PC-3 (cell line): ENCODE results near the gene VPS51. TPM values are rescaled to one million over a fixed set of nuclear protein-coding genes. Genes with fewer than 3 reads are reported as not detected.

Experiments
- ATAC-seq: fragments of 200-7000 bp; cut with Tn5 transposase; 2 replicates; pipeline ENCODE4 v1.9.1; 2020; ENCODE audit warnings: mild to moderate bottlenecking, moderate library complexity
- BruUV-seq: library from RNA; stranded (reverse); fragments of 400-500 nt; replicated peaks from 2 replicates; lab custom pipeline; 2021; lab: Mats Ljungman, UMichigan
- CTCF ChIA-PET: fragments of 300-600 bp; sonication (Branson Sonifier 250); formaldehyde crosslinking; loops from one replicate; lab custom pipeline; 2022; ENCODE audit warnings: antibody characterized with exemption; lab: Charles Lee
- POLR2A ChIA-PET: fragments of 300-600 bp; sonication (Branson Sonifier 250); formaldehyde crosslinking; loops from one replicate; lab custom pipeline; 2022; ENCODE audit warnings: antibody characterized with exemption; ENCODE audit not compliant: unreplicated experiment; lab: Charles Lee
- DNase-seq: peaks from one replicate; pipeline ENCODE4 v3.0.0-alpha.2; 2015
- H2AFZ ChIP-seq: fragments of 300-600 bp; sonication (generic); 2 replicates; pipeline ENCODE4 v1.6.0; 2016; ENCODE audit warnings: antibody characterized with exemption, low read length
- H3F3A ChIP-seq: fragments of 300-600 bp; sonication (generic); one replicate; pipeline ENCODE4 v1.6.0; 2017; ENCODE audit warnings: antibody characterized with exemption, low read length, control low read depth, mild to moderate bottlenecking; ENCODE audit not compliant: unreplicated experiment
- H3K27ac ChIP-seq: fragments of 300-600 bp; sonication (generic); 2 replicates; pipeline ENCODE4 v1.5.1; 2016; ENCODE audit warnings: mild to moderate bottlenecking, low read length
- H3K27me3 ChIP-seq: fragments of 300-600 bp; sonication (generic); 2 replicates; pipeline ENCODE4 v1.6.1; 2016; ENCODE audit warnings: low read length, mixed read lengths
- H3K36me3 ChIP-seq: fragments of 300-600 bp; sonication (generic); 2 replicates; pipeline ENCODE4 v1.6.1; 2016; ENCODE audit warnings: low read depth, mixed run types, low read length, mixed read lengths
- H3K4me1 ChIP-seq: fragments of 300-600 bp; sonication (generic); 2 replicates; pipeline ENCODE4 v1.5.1; 2016; ENCODE audit warnings: low read length; ENCODE audit not compliant: insufficient read depth
- H3K4me2 ChIP-seq: fragments of 300-600 bp; sonication (generic); 2 replicates; pipeline ENCODE4 v1.6.0; 2016; ENCODE audit warnings: low read length
- H3K4me3 ChIP-seq: fragments of 300-600 bp; sonication (generic); 2 replicates; pipeline ENCODE4 v1.5.1; 2016; ENCODE audit warnings: mild to moderate bottlenecking, low read length, mixed read lengths
- H3K79me2 ChIP-seq: fragments of 300-600 bp; sonication (generic); 2 replicates; pipeline ENCODE4 v1.6.1; 2017; ENCODE audit warnings: low read length, mixed read lengths
- H3K9ac ChIP-seq: fragments of 300-600 bp; sonication (generic); 2 replicates; pipeline ENCODE4 v1.6.0; 2016; ENCODE audit warnings: mild to moderate bottlenecking, low read length
- H3K9me2 ChIP-seq: fragments of 300-600 bp; sonication (generic); replicated peaks from 2 replicates; pipeline ENCODE4 v1.6.1; 2016; ENCODE audit warnings: mixed run types, low read length, mixed read lengths
- H3K9me3 ChIP-seq: fragments of 300-600 bp; sonication (generic); 2 replicates; pipeline ENCODE4 v1.6.1; 2016; ENCODE audit warnings: low read length, mixed read lengths
- H4K20me1 ChIP-seq: fragments of 300-600 bp; sonication (generic); 2 replicates; pipeline ENCODE4 v1.6.1; 2016; ENCODE audit warnings: low read length, mixed read lengths
- EZH2 ChIP-seq: fragments of 300-600 bp; sonication (generic); IDR thresholded peaks from one replicate; pipeline ENCODE4 v1.6.1; 2017; ENCODE audit warnings: antibody characterized with exemption, mild to moderate bottlenecking, low read length; ENCODE audit not compliant: unreplicated experiment
- EZH2phosphoT487 ChIP-seq: fragments of 300-600 bp; sonication (generic); IDR thresholded peaks from 2 replicates; pipeline ENCODE4 v1.6.1; 2018; ENCODE audit warnings: mild to moderate bottlenecking, antibody characterized with exemption, low read length, borderline replicate concordance
- intact Hi-C: fragments of 100-400 bp; cut with micrococcal nuclease; formaldehyde crosslinking; loops from 2 replicates; pipeline ENCODE4 v1.9.0; 2023
- total RNA-seq: library from RNA; depleted of rRNA; stranded (reverse); fragments of >200 nt; gene quantifications from 2 replicates; pipeline ENCODE4 v1.2.3, GENCODE V29; 2014
- TF ChIP-seq, protein P1 (sequence below): fragments of 300-600 bp; sonication (generic); conservative IDR thresholded peaks from 2 replicates; pipeline ENCODE4 v1.5.1; 2017; ENCODE audit warnings: antibody characterized with exemption, low read depth, mild to moderate bottlenecking, low read length

Gene VPS51
- total RNA-seq, 1 experiment from 2014 or later = 414 TPM

DNA sequence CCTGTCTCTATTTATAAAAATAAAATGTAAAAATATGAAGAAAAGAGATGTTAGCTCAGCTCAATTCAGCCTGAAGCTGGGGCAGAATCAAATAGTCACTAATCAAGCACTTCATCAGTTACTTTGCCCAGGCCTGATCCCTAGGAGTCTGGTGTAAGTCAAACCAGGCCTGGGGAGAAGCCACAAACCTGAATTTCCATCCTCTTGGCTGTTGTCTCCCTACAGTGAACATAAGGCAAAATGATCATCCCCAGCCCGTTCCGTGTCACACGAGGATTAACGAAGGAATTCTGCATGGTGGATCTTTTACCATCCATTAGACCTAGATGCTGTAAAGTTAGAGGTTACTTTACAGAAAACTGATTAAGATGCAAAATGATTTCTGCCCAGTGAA, 31.2 kb upstream of the VPS51 start:
- Histone ChIP-seq H4K20me1 (no peaks in the 10 kb centered on the region), H3K27ac (no peak overlapping the region), H3K27me3 (no peaks in the 10 kb centered on the region), H3K36me3 (no peaks in the 10 kb centered on the region), H3K9ac (no peak overlapping the region), H2AFZ (no peak overlapping the region), H3K4me3 (no peak overlapping the region), H3K9me3 (no peaks in the 10 kb centered on the region), H3K9me2 (no peaks in the 10 kb centered on the region), H3F3A (no peaks in the 10 kb centered on the region), H3K79me2 (no peaks in the 10 kb centered on the region), H3K4me1 (no peaks in the 10 kb centered on the region), H3K4me2 (no peak overlapping the region)
- no TSS peak for BruUV-seq
- no peak for ATAC-seq
- no peak for DNase-seq
- POLR2A ChIA-PET = no interaction called here
- CTCF ChIA-PET = no interaction called here
- intact Hi-C loops = no loop called here
- TF ChIP-seq EZH2 = no peak
- TF ChIP-seq, protein P1, sequence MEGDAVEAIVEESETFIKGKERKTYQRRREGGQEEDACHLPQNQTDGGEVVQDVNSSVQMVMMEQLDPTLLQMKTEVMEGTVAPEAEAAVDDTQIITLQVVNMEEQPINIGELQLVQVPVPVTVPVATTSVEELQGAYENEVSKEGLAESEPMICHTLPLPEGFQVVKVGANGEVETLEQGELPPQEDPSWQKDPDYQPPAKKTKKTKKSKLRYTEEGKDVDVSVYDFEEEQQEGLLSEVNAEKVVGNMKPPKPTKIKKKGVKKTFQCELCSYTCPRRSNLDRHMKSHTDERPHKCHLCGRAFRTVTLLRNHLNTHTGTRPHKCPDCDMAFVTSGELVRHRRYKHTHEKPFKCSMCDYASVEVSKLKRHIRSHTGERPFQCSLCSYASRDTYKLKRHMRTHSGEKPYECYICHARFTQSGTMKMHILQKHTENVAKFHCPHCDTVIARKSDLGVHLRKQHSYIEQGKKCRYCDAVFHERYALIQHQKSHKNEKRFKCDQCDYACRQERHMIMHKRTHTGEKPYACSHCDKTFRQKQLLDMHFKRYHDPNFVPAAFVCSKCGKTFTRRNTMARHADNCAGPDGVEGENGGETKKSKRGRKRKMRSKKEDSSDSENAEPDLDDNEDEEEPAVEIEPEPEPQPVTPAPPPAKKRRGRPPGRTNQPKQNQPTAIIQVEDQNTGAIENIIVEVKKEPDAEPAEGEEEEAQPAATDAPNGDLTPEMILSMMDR = no peak
- TF ChIP-seq EZH2phosphoT487 = no peak

DNA sequence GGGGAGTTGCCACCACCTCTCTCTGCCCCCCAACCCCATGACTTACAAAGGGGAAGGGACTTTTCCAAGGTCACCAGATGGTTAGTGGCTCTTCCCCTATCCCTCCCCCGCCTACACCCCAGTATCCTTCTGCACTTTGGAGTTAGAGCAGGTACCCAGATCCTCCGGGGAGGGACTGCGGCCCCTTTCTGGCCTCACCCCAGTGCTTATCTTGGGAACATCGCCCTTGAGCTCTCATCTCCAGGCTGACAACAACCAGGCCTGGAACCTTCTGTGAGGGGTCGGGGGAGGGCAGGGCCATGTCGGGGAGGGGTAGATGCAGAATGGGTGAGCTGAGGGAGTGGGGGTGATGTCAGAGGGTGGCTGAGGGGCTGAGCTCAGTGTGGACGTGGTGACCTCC, 30.2 kb upstream of the VPS51 start:
- H2AFZ ChIP-seq = no peak overlapping the region
- intact Hi-C loops = no loop called here
- no peaks in the 10 kb centered on the region for H3K27me3 ChIP-seq
- no peak overlapping the region for H3K4me3 ChIP-seq
- no peaks in the 10 kb centered on the region for H3K9me3 ChIP-seq
- no peaks in the 10 kb centered on the region for H3F3A ChIP-seq
- H3K4me2 ChIP-seq = no peak overlapping the region
- TF ChIP-seq EZH2 (no peak), EZH2phosphoT487 (no peak)
- TF ChIP-seq, protein P1 = no peak
- DNase-seq = no peak
- ChIA-PET POLR2A (no interaction called here), CTCF (no interaction called here)
- H3K36me3 ChIP-seq = no peaks in the 10 kb centered on the region
- H3K4me1 ChIP-seq = no peaks in the 10 kb centered on the region
- no peak for ATAC-seq
- no peak overlapping the region for H3K27ac ChIP-seq
- no peaks in the 10 kb centered on the region for H3K9me2 ChIP-seq
- H4K20me1 ChIP-seq = no peaks in the 10 kb centered on the region
- no peak overlapping the region for H3K9ac ChIP-seq
- BruUV-seq = no TSS peak
- H3K79me2 ChIP-seq = no peaks in the 10 kb centered on the region

DNA sequence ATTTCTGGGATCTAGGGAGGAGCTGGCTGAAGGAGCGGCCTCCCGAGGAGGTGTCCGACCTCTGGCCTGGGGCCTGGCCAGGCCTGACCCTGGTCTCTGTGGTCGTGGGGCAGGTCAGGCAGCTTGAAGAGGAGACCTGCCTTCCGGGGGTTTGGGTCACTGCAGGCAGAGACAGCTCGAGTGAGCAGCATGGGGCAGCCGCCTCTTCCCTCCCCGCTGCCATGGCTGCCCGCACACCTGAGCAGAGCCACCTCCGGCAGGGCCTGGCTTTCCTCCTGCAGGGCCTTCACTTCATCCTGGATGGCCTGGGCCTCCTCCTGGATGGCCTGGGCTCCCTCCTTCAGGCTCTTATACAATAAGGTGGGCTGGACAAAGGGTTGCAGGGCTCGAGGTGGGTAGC, 29.7 kb upstream of the VPS51 start:
- CTCF ChIA-PET = no interaction called here
- ATAC-seq = no peak
- H3K9me2 ChIP-seq = no peaks in the 10 kb centered on the region
- no peak for DNase-seq
- H2AFZ ChIP-seq = no peak overlapping the region
- H4K20me1 ChIP-seq = no peaks in the 10 kb centered on the region
- BruUV-seq = no TSS peak
- no peak overlapping the region for H3K27ac ChIP-seq
- H3K36me3 ChIP-seq = no peaks in the 10 kb centered on the region
- no peaks in the 10 kb centered on the region for H3K79me2 ChIP-seq
- H3K9ac ChIP-seq = no peak overlapping the region
- H3K4me3 ChIP-seq = no peak overlapping the region
- POLR2A ChIA-PET = no interaction called here
- intact Hi-C loops = no loop called here
- no peaks in the 10 kb centered on the region for H3F3A ChIP-seq
- H3K27me3 ChIP-seq = no peaks in the 10 kb centered on the region
- H3K9me3 ChIP-seq = no peaks in the 10 kb centered on the region
- H3K4me1 ChIP-seq = no peaks in the 10 kb centered on the region
- TF ChIP-seq EZH2phosphoT487 = no peak
- no peak overlapping the region for H3K4me2 ChIP-seq
